K562 (cell line): ENCODE measurements around the gene DHRS3. TPM values are rescaled to one million over a fixed set of nuclear protein-coding genes. Genes with fewer than 3 reads are reported as not detected.

ENCODE experiments used
- CREM ChIP-seq: IDR thresholded peaks from 2 replicates; pipeline ENCODE4 v1.6.1; 2014; ENCODE audit warnings: antibody characterized with exemption, low read depth
- CTBP1 ChIP-seq: fragments of 450-650 bp; IDR thresholded peaks from 2 replicates; pipeline ENCODE4 v1.6.1; 2016; ENCODE audit warnings: borderline replicate concordance
- FOXK2 ChIP-seq, 2 experiments: fragments of 450-650 bp; IDR thresholded peaks in 1 of 2; conservative IDR thresholded peaks in 1 of 2; 2 replicates each; pipeline ENCODE4 v1.6.1; 2016; ENCODE audit warnings: low read depth in 2 of 2, mild to moderate bottlenecking in 1 of 2
- FOXP4 ChIP-seq: sonication (generic); formaldehyde crosslinking; IDR thresholded peaks from 2 replicates; pipeline ENCODE4 v1.8.0; 2022; ENCODE audit warnings: mild to moderate bottlenecking, missing genetic modification reagents, borderline replicate concordance
- HBP1 ChIP-seq: fragments of 450-650 bp; formaldehyde crosslinking; IDR thresholded peaks from 2 replicates; pipeline ENCODE4 v1.4.0; 2022; ENCODE audit warnings: missing genetic modification characterization
- NFIX ChIP-seq: fragments of 250-450 bp; sonication (Bioruptor Pico); IDR thresholded peaks from 2 replicates; pipeline ENCODE4 v1.4.0; 2020; ENCODE audit warnings: low read depth, mild to moderate bottlenecking, moderate library complexity
- NR2C1 ChIP-seq, 2 experiments: fragments of 450-650 bp; IDR thresholded peaks; 2 replicates each; pipeline ENCODE4 v1.6.1; 2017; ENCODE audit warnings: mild to moderate bottlenecking in 2 of 2, antibody characterized with exemption in 1 of 2, inconsistent platforms in 1 of 2, missing compliant biosample characterization in 1 of 2, missing genetic modification characterization in 1 of 2
- RBM25 ChIP-seq: fragments of 200-400 bp; formaldehyde crosslinking; IDR thresholded peaks from 2 replicates; pipeline ENCODE4 v1.6.1; 2018; ENCODE audit warnings: low read length, low read depth, moderate library complexity; ENCODE audit not compliant: severe bottlenecking
- SAFB ChIP-seq: fragments of 200-400 bp; formaldehyde crosslinking; IDR thresholded peaks from 2 replicates; pipeline ENCODE4 v1.6.1; 2017; ENCODE audit warnings: low read depth, low read length, borderline replicate concordance
- SRSF1 ChIP-seq: fragments of 200-400 bp; formaldehyde crosslinking; IDR thresholded peaks from 2 replicates; pipeline ENCODE4 v1.6.1; 2017; ENCODE audit warnings: mild to moderate bottlenecking, low read depth, low read length, moderate library complexity
- TAF9B ChIP-seq: fragments of 450-650 bp; IDR thresholded peaks from 2 replicates; pipeline ENCODE4 v1.6.1; 2018; ENCODE audit warnings: mild to moderate bottlenecking; ENCODE audit not compliant: partially characterized antibody
- TFE3 ChIP-seq: fragments of 450-650 bp; formaldehyde crosslinking; IDR thresholded peaks from 2 replicates; pipeline ENCODE4 v1.4.0; 2020; ENCODE audit warnings: mild to moderate bottlenecking, mixed read lengths
- ZBTB1 ChIP-seq: sonication (generic); formaldehyde crosslinking; IDR thresholded peaks from 2 replicates; pipeline ENCODE4 v1.8.1; 2023; ENCODE audit warnings: missing genetic modification reagents, low read depth, mild to moderate bottlenecking, borderline replicate concordance
- ZBTB26 ChIP-seq: fragments of 450-650 bp; formaldehyde crosslinking; IDR thresholded peaks from 2 replicates; pipeline ENCODE4 v1.4.0; 2022; ENCODE audit warnings: missing genetic modification characterization
- ZNF143 ChIP-seq: sonication (generic); formaldehyde crosslinking; IDR thresholded peaks from 2 replicates; pipeline ENCODE4 v1.9.0; 2022; ENCODE audit warnings: mild to moderate bottlenecking, missing genetic modification reagents
- ZNF175 ChIP-seq: fragments of 200-800 bp; sonication (Bioruptor generic); IDR thresholded peaks from 2 replicates; pipeline ENCODE4 v1.6.1; 2016; ENCODE audit warnings: low read depth, mild to moderate bottlenecking, missing genetic modification characterization, missing compliant biosample characterization
- ZNF212 ChIP-seq: fragments of 450-650 bp; formaldehyde crosslinking; IDR thresholded peaks from 2 replicates; pipeline ENCODE4 v1.4.0; 2020; ENCODE audit warnings: mild to moderate bottlenecking
- ZNF274 ChIP-seq: IDR thresholded peaks from 2 replicates; pipeline ENCODE4 v1.6.1; 2011; ENCODE audit warnings: low read depth, mild to moderate bottlenecking, low read length, moderate library complexity, borderline replicate concordance
- ZNF324 ChIP-seq: fragments of 250-450 bp; sonication (Bioruptor Pico); IDR thresholded peaks from 2 replicates; pipeline ENCODE4 v1.4.0; 2020; ENCODE audit warnings: mild to moderate bottlenecking
- ZNF444 ChIP-seq: fragments of 250-450 bp; sonication (Bioruptor Pico); IDR thresholded peaks from 2 replicates; pipeline ENCODE4 v1.4.0; 2020; ENCODE audit warnings: mild to moderate bottlenecking, moderate library complexity
- ZNF695 ChIP-seq: fragments of 450-650 bp; formaldehyde crosslinking; IDR thresholded peaks from 2 replicates; pipeline ENCODE4 v1.4.0; 2020; ENCODE audit warnings: mild to moderate bottlenecking, moderate library complexity
- polyA plus RNA-seq, 8 experiments: library from polyadenylated mRNA; depleted of rRNA in 4 of 8; stranded (reverse) in 5 of 8; unstranded in 3 of 8; fragments of >200 nt; fragmentation: Nextera tagmentation in 2 of 8; fragmentation: Illumina TruSeq in 1 of 8; extraction: Ambion mirVana in 2 of 8; extraction: Trizol in 1 of 8; gene quantifications; 2 replicates each; pipeline versions ENCODE4 v1.2.1 to v1.2.3, GENCODE V29; 2011 to 2014; ENCODE audit warnings: inconsistent platforms in 1 of 8, missing spikeins in 1 of 8
- total RNA-seq, 7 experiments: library from RNA; depleted of rRNA in 6 of 7; stranded (reverse); fragments of >200 nt in 6 of 7; fragmentation: Illumina TruSeq in 2 of 7; extraction: Trizol in 2 of 7; gene quantifications; 2 replicates each; pipeline versions ENCODE4 v1.2.1 to v1.2.3, GENCODE V29; 2011 to 2021; ENCODE audit warnings: low replicate concordance in 1 of 7

DHRS3 gene
- total and polyA plus RNA-seq, 9 of the 15 experiments (the other 6 are each of a cell fraction or from before 2014, with no cell fraction given): 21.0 to 116 (median 58.7) TPM

- TF ChIP-seq FOXP4 (CRISPR knock-in tag) (peak; percentile 79; the same call in 1 of the 2 replicates), NFIX (no peak), TAF9B (no peak), ZNF175 (CRISPR knock-in tag) (no peak), SAFB (no peak), CREM (peak; percentile 64), ZNF695 (no peak), ZNF274 (no peak), HBP1 (CRISPR knock-in tag) (no peak), CTBP1 (peak; percentile 26; the same call in 1 of the 2 replicates), NR2C1 (IDR thresholded peaks at IDR 0.05) (no peak), NR2C1 (tag; IDR thresholded peaks at IDR 0.05) (no peak), ZBTB26 (no peak), TFE3 (CRISPR knock-in tag) (no peak), ZNF324 (CRISPR knock-in tag) (no peak), FOXK2 (conservative IDR thresholded peaks at IDR 0.05 in 1 of 2, IDR thresholded peaks at IDR 0.05 in 1 of 2; ENCODE audit: low read depth in 2 of 2) (peak; percentile 48 to 59; a peak in 2 of 4 replicates), ZNF444 (CRISPR knock-in tag) (no peak), ZNF143 (CRISPR knock-in tag) (no peak), SRSF1 (no peak), ZNF212 (CRISPR knock-in tag) (no peak), RBM25 (no peak), ZBTB1 (CRISPR knock-in tag) (no peak)
Measured at GRCh38 chr1:12618965-12619791, 1.2 kb upstream of the DHRS3 start (continued).
